K562 (cell line): Measurements from ENCODE around the gene PLEKHG4B. TPM values are rescaled to one million over a fixed set of nuclear protein-coding genes. Genes with fewer than 3 reads are reported as not detected.

ENCODE experiments used
- ATF7 ChIP-seq: fragments of 450-650 bp; IDR thresholded peaks from 2 replicates; pipeline ENCODE4 v1.7.1; 2014; ENCODE audit warnings: mild to moderate bottlenecking, moderate library complexity
- BCL6 ChIP-seq: fragments of 250-450 bp; sonication (Bioruptor Pico); IDR thresholded peaks from 2 replicates; pipeline ENCODE4 v1.4.0; 2020
- CEBPG ChIP-seq, 3 experiments: fragments of 200-800 bp in 1 of 3; sonication (Bioruptor generic) in 1 of 3; sonication (generic) in 1 of 3; formaldehyde crosslinking in 1 of 3; IDR thresholded peaks in 2 of 3; conservative IDR thresholded peaks in 1 of 3; 2 replicates each; pipeline versions ENCODE4 v1.6.1 to v1.8.0; 2016 to 2022; ENCODE audit warnings: missing compliant biosample characterization in 2 of 3, missing genetic modification characterization in 2 of 3, mild to moderate bottlenecking in 1 of 3, missing genetic modification reagents in 1 of 3
- DIDO1 ChIP-seq: fragments of 450-650 bp; IDR thresholded peaks from 2 replicates; pipeline ENCODE4 v1.6.1; 2016; ENCODE audit warnings: low read depth, missing biosample characterization, missing genetic modification characterization
- L3MBTL2 ChIP-seq: fragments of 450-650 bp; IDR thresholded peaks from 2 replicates; pipeline ENCODE4 v1.6.1; 2016; ENCODE audit warnings: mild to moderate bottlenecking, moderate library complexity
- MAX ChIP-seq: sonication (generic); formaldehyde crosslinking; IDR thresholded peaks from 2 replicates; pipeline ENCODE4 v1.9.0; 2022; ENCODE audit warnings: mild to moderate bottlenecking, missing genetic modification reagents
- MYNN ChIP-seq, 2 experiments: sonication (generic); formaldehyde crosslinking in 1 of 2; IDR thresholded peaks; 2 replicates each; pipeline versions ENCODE4 v1.5.0 to v1.6.1; 2016 to 2020; ENCODE audit warnings: antibody characterized with exemption in 1 of 2, missing genetic modification reagents in 1 of 2
- NFXL1 ChIP-seq: fragments of 450-650 bp; formaldehyde crosslinking; IDR thresholded peaks from 2 replicates; pipeline ENCODE4 v1.4.0; 2021; ENCODE audit warnings: mild to moderate bottlenecking
- SETDB1 ChIP-seq: IDR thresholded peaks from one replicate; pipeline ENCODE4 v1.6.1; 2012; ENCODE audit warnings: low read length, control low read depth, inconsistent platforms
- TAF1 ChIP-seq: IDR thresholded peaks from 2 replicates; pipeline ENCODE4 v1.6.1; 2011; ENCODE audit warnings: mild to moderate bottlenecking, low read length, moderate library complexity; ENCODE audit not compliant: insufficient read depth, control insufficient read depth, severe bottlenecking; ENCODE audit errors: extremely low read depth
- TCFL5 ChIP-seq: fragments of 250-450 bp; sonication (Bioruptor Pico); conservative IDR thresholded peaks from 2 replicates; pipeline ENCODE4 v1.6.1; 2021; ENCODE audit warnings: mild to moderate bottlenecking, moderate library complexity, matching md5 sums
- ZC3H8 ChIP-seq: fragments of 450-650 bp; IDR thresholded peaks from 2 replicates; pipeline ENCODE4 v1.6.1; 2017
- polyA plus RNA-seq, 8 experiments: library from polyadenylated mRNA; depleted of rRNA in 4 of 8; stranded (reverse) in 5 of 8; unstranded in 3 of 8; fragments of >200 nt; fragmentation: Nextera tagmentation in 2 of 8; fragmentation: Illumina TruSeq in 1 of 8; extraction: Ambion mirVana in 2 of 8; extraction: Trizol in 1 of 8; gene quantifications; 2 replicates each; pipeline versions ENCODE4 v1.2.1 to v1.2.3, GENCODE V29; 2011 to 2014; ENCODE audit warnings: inconsistent platforms in 1 of 8, missing spikeins in 1 of 8
- total RNA-seq, 7 experiments: library from RNA; depleted of rRNA in 6 of 7; stranded (reverse); fragments of >200 nt in 6 of 7; fragmentation: Illumina TruSeq in 2 of 7; extraction: Trizol in 2 of 7; gene quantifications; 2 replicates each; pipeline versions ENCODE4 v1.2.1 to v1.2.3, GENCODE V29; 2011 to 2021; ENCODE audit warnings: low replicate concordance in 1 of 7
- TF ChIP-seq, protein P1 (sequence below): fragments of 250-450 bp; sonication (Bioruptor Pico); IDR thresholded peaks from 2 replicates; pipeline ENCODE4 v1.4.0; 2020
- TF ChIP-seq, protein P2 (sequence below): sonication (generic); formaldehyde crosslinking; IDR thresholded peaks from 2 replicates; pipeline ENCODE4 v1.8.1; 2023; ENCODE audit warnings: mild to moderate bottlenecking, missing genetic modification reagents
- TF ChIP-seq, protein P3 (sequence below): fragments of 450-650 bp; IDR thresholded peaks from 2 replicates; pipeline ENCODE4 v1.7.0; 2016; ENCODE audit warnings: borderline replicate concordance
- TF ChIP-seq, protein P4 (sequence below), 2 experiments: fragments of 450-650 bp; IDR thresholded peaks; 2 replicates each; pipeline ENCODE4 v1.6.1; 2016; ENCODE audit warnings: mild to moderate bottlenecking in 2 of 2, borderline replicate concordance in 1 of 2, low read depth in 1 of 2, moderate library complexity in 1 of 2

The PLEKHG4B gene
- total and polyA plus RNA-seq, 9 of the 15 experiments (the other 6 are each of a cell fraction or from before 2014, with no cell fraction given) = 0.02 TPM; not detected in 8

GRCh38 chr5:136901-137300 lies 44.9 kb downstream of the PLEKHG4B start (continued):
- TF ChIP-seq, protein P1, sequence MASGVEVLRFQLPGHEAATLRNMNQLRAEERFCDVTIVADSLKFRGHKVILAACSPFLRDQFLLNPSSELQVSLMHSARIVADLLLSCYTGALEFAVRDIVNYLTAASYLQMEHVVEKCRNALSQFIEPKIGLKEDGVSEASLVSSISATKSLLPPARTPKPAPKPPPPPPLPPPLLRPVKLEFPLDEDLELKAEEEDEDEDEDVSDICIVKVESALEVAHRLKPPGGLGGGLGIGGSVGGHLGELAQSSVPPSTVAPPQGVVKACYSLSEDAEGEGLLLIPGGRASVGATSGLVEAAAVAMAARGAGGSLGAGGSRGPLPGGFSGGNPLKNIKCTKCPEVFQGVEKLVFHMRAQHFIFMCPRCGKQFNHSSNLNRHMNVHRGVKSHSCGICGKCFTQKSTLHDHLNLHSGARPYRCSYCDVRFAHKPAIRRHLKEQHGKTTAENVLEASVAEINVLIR (CRISPR knock-in tag) = no peak
- TF ChIP-seq TCFL5 (CRISPR knock-in tag) (no peak), ATF7 (no peak), MYNN (IDR thresholded peaks at IDR 0.05) (no peak), MYNN (CRISPR knock-in tag; IDR thresholded peaks at IDR 0.05) (no peak), L3MBTL2 (no peak), MAX (no peak), TAF1 (no peak), SETDB1 (no peak), CEBPG (CRISPR knock-in tag; IDR thresholded peaks at IDR 0.05) (peak; percentile 75), CEBPG (tag; conservative IDR thresholded peaks at IDR 0.05 in 1 of 2, IDR thresholded peaks at IDR 0.05 in 1 of 2) (peak; percentile 62 to 72), DIDO1 (tag) (no peak), BCL6 (CRISPR knock-in tag) (no peak), ZC3H8 (no peak), NFXL1 (CRISPR knock-in tag) (no peak)
- TF ChIP-seq, protein P2, sequence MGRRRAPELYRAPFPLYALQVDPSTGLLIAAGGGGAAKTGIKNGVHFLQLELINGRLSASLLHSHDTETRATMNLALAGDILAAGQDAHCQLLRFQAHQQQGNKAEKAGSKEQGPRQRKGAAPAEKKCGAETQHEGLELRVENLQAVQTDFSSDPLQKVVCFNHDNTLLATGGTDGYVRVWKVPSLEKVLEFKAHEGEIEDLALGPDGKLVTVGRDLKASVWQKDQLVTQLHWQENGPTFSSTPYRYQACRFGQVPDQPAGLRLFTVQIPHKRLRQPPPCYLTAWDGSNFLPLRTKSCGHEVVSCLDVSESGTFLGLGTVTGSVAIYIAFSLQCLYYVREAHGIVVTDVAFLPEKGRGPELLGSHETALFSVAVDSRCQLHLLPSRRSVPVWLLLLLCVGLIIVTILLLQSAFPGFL (CRISPR knock-in tag) = no peak
- TF ChIP-seq, protein P3, sequence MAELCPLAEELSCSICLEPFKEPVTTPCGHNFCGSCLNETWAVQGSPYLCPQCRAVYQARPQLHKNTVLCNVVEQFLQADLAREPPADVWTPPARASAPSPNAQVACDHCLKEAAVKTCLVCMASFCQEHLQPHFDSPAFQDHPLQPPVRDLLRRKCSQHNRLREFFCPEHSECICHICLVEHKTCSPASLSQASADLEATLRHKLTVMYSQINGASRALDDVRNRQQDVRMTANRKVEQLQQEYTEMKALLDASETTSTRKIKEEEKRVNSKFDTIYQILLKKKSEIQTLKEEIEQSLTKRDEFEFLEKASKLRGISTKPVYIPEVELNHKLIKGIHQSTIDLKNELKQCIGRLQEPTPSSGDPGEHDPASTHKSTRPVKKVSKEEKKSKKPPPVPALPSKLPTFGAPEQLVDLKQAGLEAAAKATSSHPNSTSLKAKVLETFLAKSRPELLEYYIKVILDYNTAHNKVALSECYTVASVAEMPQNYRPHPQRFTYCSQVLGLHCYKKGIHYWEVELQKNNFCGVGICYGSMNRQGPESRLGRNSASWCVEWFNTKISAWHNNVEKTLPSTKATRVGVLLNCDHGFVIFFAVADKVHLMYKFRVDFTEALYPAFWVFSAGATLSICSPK = no peak
- TF ChIP-seq, protein P4, sequence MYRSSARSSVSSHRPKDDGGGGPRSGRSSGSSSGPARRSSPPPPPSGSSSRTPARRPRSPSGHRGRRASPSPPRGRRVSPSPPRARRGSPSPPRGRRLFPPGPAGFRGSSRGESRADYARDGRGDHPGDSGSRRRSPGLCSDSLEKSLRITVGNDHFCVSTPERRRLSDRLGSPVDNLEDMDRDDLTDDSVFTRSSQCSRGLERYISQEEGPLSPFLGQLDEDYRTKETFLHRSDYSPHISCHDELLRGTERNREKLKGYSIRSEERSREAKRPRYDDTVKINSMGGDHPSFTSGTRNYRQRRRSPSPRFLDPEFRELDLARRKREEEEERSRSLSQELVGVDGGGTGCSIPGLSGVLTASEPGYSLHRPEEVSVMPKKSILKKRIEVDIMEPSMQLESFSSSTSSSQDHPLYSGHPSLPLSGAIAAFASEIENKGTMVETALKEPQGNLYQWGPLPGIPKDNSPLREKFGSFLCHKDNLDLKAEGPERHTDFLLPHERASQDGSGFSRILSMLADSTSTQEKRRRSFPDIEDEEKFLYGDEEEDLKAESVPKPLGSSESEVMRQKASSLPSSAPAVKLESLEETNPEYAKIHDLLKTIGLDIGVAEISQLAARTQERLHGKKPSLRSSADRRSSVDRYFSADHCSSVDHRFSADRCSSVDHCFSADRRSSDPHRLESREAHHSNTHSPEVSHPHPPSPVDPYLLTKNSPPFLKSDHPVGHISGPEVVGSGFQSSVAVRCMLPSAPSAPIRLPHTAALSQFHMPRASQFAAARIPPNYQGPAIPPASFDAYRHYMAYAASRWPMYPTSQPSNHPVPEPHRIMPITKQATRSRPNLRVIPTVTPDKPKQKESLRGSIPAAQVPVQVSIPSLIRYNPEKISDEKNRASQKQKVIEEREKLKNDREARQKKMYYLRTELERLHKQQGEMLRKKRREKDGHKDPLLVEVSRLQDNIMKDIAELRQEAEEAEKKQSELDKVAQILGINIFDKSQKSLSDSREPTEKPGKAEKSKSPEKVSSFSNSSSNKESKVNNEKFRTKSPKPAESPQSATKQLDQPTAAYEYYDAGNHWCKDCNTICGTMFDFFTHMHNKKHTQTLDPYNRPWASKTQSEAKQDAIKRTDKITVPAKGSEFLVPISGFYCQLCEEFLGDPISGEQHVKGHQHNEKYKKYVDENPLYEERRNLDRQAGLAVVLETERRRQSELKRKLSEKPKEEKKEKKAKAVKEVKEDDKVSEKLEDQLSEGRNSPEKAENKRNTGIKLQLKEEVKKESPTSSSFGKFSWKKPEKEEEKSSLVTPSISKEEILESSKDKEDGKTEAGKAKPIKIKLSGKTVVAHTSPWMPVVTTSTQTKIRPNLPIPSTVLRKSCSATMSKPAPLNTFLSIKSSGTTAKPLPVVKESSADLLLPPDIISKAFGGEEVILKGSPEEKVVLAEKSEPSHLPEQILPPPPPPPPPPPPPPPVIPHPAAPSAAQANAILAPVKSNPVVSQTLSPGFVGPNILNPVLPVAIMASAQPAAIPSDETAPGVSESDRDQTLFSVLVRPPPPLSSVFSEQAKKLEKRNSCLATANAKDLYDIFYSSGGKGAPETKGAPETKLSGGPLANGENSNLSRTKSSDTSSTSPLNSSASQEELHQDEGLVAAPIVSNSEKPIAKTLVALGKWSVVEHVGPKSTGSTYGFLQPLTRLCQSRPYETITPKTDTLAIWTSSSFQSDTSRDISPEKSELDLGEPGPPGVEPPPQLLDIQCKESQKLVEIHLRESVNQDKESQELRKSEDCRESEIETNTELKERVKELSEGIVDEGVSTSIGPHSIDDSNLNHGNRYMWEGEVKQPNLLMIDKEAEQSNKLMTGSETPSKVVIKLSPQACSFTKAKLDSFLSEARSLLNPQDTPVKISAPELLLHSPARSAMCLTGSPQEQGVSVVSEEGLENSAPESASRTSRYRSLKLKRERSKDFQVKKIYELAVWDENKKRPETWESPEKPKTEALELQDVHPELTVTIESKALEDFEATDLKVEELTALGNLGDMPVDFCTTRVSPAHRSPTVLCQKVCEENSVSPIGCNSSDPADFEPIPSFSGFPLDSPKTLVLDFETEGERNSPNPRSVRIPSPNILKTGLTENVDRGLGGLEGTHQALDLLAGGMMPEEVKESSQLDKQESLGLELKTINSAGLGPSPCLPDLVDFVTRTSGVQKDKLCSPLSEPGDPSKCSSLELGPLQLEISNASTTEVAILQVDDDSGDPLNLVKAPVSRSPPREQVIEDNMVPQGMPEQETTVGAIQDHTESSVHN (IDR thresholded peaks at IDR 0.05; ENCODE audit: borderline replicate concordance in 1 of 2, low read depth in 1 of 2) = no peak
